AG10803 (cell line): ENCODE results near the gene SLAIN2.
A peak's percentile ranks its signal among the peaks of the same experiment; 100 is the strongest.

ENCODE experiments used
- DNase-seq: peaks from one replicate; pipeline ENCODE4 v3.0.0; 2010; ENCODE audit warnings: low read depth
- H3K4me3 ChIP-seq: 2 replicates; pipeline ENCODE4 v1.5.1; 2011; ENCODE audit warnings: mild to moderate bottlenecking, low read length, control low read depth
- TF ChIP-seq, protein P1 (sequence below): conservative IDR thresholded peaks from 2 replicates; pipeline ENCODE4 v1.5.1; 2011; ENCODE audit warnings: mild to moderate bottlenecking, low read length, control low read depth, inconsistent platforms

The SLAIN2 gene

DNA sequence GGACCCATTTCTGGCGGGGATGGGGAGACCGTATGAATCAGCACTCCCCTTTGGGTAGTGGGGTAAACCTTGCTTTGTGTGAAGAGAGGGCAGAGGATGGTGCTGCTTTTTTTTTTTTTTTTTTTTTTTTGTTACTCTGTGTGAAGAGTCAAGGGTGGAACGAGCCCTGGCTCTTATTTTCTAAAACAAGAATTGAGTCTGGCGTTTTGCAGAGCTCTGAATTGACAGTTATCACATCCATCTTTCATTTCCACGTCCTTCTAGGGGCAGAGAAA lies 1.2 kb downstream of the SLAIN2 start:
- no peak for DNase-seq
- TF ChIP-seq, protein P1, sequence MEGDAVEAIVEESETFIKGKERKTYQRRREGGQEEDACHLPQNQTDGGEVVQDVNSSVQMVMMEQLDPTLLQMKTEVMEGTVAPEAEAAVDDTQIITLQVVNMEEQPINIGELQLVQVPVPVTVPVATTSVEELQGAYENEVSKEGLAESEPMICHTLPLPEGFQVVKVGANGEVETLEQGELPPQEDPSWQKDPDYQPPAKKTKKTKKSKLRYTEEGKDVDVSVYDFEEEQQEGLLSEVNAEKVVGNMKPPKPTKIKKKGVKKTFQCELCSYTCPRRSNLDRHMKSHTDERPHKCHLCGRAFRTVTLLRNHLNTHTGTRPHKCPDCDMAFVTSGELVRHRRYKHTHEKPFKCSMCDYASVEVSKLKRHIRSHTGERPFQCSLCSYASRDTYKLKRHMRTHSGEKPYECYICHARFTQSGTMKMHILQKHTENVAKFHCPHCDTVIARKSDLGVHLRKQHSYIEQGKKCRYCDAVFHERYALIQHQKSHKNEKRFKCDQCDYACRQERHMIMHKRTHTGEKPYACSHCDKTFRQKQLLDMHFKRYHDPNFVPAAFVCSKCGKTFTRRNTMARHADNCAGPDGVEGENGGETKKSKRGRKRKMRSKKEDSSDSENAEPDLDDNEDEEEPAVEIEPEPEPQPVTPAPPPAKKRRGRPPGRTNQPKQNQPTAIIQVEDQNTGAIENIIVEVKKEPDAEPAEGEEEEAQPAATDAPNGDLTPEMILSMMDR, result no peak
- H3K4me3 ChIP-seq, result peak overlapping the region; percentile 84

DNA sequence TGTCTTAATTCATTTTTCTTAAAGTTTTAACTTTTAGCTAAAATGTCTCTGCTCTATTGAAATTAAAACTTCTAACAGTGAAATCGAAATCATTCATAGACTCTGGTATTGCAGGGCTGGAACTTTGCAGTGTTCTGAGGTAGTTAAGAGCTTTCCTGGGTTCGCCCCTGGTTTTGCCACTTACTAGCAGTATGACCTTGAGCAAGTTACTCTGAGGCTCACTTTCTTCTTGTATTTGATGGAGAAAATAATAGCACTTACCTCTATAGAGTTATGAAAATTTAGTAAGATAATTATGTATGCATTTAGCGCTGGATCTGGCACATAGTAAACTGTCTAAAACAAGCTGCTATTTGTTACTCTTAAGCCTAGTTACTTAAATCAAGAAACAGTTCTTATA lies 1.7 kb downstream of the SLAIN2 start:
- TF ChIP-seq, protein P1, result no peak
- no peak for DNase-seq
- peak overlapping the region; percentile 84 for H3K4me3 ChIP-seq

DNA sequence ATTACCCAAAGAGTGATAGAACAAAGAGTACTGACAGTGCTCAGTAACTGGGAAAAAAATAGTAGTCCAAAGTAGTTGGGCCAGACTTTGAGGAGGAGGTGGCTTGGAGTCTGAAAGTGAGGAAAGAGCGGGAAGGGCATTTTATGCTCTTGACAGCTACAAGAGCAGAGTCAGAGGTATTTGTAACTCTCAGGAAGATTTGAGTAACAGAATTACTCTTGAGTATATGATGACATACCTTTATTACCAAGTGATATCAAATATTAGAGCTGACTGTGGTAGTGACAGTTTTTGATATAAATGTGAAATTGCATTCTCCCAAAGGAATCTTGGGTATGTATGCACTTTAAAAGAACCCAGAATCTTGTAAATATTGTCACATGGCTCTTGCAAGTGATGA lies 2.2 kb downstream of the SLAIN2 start:
- TF ChIP-seq, protein P1, result no peak
- DNase-seq, result peak; percentile 37
- peak overlapping the region; percentile 27 for H3K4me3 ChIP-seq

DNA sequence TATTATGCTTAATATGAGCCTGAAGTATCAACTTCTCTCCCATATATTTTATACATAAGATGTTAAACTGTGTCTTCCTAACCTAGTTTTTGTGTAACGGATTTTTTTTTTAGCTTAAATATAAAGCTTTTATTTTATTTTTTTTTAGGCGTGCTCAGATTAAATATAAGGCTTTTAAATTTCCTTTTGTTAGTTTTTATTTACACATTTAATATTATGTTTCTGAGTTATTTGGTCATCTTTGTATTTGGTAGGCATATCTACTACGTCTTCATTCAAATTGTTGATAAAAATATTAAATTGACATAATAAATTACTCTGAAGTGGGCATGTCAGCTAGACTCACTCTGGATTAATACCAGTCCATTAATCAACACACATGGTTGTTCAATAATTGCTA lies 4.2 kb downstream of the SLAIN2 start:
- no peak overlapping the region for H3K4me3 ChIP-seq
- DNase-seq, result no peak
- TF ChIP-seq, protein P1, result no peak

DNA sequence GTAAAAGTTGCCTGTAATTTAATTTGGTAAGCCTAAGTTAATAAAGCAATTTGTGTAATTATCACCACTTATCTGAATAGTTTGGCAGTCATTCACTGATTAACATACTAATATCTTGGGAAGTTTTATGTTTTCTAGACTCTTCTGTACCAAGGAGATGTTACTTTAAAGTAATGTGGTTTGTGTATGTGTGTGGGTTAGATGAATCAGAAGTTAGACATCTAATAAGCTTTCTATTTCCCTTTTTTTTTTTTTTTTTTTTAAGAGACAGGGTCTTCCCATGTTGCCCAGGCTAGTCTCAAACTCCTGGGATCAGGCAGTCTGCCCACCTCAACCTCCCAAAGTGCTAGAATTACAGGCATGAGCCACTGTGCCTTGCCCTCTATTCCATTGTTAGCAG lies 5.3 kb downstream of the SLAIN2 start:
- no peak for DNase-seq
- H3K4me3 ChIP-seq, result no peak overlapping the region
- TF ChIP-seq, protein P1, result no peak

DNA sequence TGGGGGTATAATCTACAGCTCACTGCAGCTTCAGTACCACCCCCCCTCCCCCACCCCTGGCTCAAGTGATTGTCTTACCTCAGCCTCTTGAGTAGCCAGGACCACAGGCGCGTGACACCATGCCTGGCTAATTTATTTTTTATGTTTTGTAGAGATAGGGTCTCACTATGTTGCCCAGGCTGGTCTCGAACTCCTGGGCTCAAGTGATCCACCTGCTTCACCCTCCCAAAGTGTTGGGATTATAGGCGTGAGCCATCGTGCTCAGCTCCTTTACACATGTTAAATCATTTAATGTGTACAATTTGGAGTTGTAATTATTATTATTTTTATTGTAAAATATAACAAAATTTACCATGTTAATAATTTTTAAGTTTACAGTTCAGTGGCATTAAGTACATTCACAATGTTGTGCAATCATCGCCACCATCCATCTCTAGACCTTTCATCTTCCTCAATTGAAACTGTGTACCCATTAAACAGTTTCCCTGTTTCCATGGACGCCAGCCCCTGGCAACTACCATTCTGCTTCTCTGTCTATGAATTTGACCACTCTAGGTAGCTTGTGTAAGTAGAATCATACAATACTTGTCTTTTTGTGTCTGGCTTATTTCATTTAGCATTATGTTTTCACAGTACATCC lies 6.1 kb downstream of the SLAIN2 start:
- H3K4me3 ChIP-seq, result no peak overlapping the region
- DNase-seq, result no peak
- TF ChIP-seq, protein P1, result no peak

DNA sequence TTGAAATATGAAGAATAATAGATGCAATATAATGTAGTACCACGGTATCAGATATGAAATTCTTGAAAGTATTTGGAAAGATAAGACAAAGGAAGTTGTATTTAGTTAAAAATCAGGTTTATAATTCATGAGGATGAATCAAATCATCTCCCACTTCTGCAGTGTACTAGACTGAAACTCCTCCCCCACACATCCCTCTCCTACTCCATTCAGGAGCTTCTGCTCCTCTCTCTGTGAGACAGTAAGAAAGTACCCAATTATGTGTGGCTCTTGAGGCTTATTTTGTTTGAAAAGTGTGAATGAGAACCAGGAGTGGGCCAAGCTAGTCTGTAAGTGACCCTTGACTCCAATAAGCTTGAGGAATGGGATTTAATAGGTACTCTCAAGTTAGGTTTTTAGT lies 9.5 kb downstream of the SLAIN2 start:
- H3K4me3 ChIP-seq, result no peak overlapping the region
- no peak for DNase-seq
- TF ChIP-seq, protein P1, result no peak
